Ishikawa (cell line): ENCODE data around the gene FGD1.

Source experiments
- CEBPB ChIP-seq: IDR thresholded peaks from 2 replicates; pipeline ENCODE4 v1.6.1; 2012
- CREB1 ChIP-seq: IDR thresholded peaks from 2 replicates; pipeline ENCODE4 v1.6.1; 2012; ENCODE audit warnings: low read depth
- EGR1 ChIP-seq: IDR thresholded peaks from 2 replicates; pipeline ENCODE4 v1.6.1; 2012
- EP300 ChIP-seq: IDR thresholded peaks from 2 replicates; pipeline ENCODE4 v1.6.1; 2012; ENCODE audit warnings: borderline replicate concordance
- FOXM1 ChIP-seq: IDR thresholded peaks from 2 replicates; pipeline ENCODE4 v1.6.1; 2012; ENCODE audit warnings: low read depth, borderline replicate concordance
- NFIC ChIP-seq: IDR thresholded peaks from 2 replicates; pipeline ENCODE4 v1.6.1; 2012
- RAD21 ChIP-seq: IDR thresholded peaks from 2 replicates; pipeline ENCODE4 v1.6.1; 2012; ENCODE audit warnings: low read depth
- TAF1 ChIP-seq: IDR thresholded peaks from 2 replicates; pipeline ENCODE4 v1.6.1; 2012; ENCODE audit warnings: low read depth, mild to moderate bottlenecking
- TCF12 ChIP-seq: IDR thresholded peaks from 2 replicates; pipeline ENCODE4 v1.6.1; 2012; ENCODE audit warnings: low read depth
- TEAD4 ChIP-seq: IDR thresholded peaks from 2 replicates; pipeline ENCODE4 v1.6.1; 2012
- YY1 ChIP-seq: IDR thresholded peaks from 2 replicates; pipeline ENCODE4 v1.6.1; 2012; ENCODE audit warnings: low read depth
- ZBTB7A ChIP-seq: IDR thresholded peaks from 2 replicates; pipeline ENCODE4 v1.6.1; 2012; ENCODE audit warnings: low read depth
- TF ChIP-seq, protein P1 (sequence below): IDR thresholded peaks from 2 replicates; pipeline ENCODE4 v1.6.1; 2012
- TF ChIP-seq, protein P2 (sequence below): IDR thresholded peaks from 2 replicates; pipeline ENCODE4 v1.6.1; 2012; ENCODE audit warnings: low read depth, mild to moderate bottlenecking
- TF ChIP-seq, protein P3 (sequence below): IDR thresholded peaks from 2 replicates; pipeline ENCODE4 v1.6.1; 2012

The FGD1 gene

DNA sequence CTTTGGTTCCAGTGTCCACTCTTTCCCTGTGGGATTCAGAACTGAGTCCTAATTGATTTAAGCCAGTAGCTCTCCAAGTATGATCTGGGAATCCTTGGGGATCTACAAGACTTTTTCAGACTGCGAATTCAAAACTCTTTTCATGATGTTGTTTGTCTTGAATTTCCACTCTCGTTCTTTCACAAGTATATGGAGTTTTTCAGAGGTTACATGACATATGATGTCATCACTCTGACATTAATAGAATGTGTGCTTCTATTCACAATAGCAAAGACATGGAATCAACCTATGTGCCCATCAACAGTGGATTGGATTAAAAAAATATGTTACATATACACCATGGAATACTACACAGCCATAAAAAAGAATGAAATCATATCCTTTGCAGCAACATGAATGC is 79.1 kb downstream of the FGD1 start:
- no peak for TF ChIP-seq CEBPB
- TF ChIP-seq CREB1 = no peak
- TF ChIP-seq, protein P1, sequence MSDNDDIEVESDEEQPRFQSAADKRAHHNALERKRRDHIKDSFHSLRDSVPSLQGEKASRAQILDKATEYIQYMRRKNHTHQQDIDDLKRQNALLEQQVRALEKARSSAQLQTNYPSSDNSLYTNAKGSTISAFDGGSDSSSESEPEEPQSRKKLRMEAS = no peak
- TF ChIP-seq RAD21 = no peak

DNA sequence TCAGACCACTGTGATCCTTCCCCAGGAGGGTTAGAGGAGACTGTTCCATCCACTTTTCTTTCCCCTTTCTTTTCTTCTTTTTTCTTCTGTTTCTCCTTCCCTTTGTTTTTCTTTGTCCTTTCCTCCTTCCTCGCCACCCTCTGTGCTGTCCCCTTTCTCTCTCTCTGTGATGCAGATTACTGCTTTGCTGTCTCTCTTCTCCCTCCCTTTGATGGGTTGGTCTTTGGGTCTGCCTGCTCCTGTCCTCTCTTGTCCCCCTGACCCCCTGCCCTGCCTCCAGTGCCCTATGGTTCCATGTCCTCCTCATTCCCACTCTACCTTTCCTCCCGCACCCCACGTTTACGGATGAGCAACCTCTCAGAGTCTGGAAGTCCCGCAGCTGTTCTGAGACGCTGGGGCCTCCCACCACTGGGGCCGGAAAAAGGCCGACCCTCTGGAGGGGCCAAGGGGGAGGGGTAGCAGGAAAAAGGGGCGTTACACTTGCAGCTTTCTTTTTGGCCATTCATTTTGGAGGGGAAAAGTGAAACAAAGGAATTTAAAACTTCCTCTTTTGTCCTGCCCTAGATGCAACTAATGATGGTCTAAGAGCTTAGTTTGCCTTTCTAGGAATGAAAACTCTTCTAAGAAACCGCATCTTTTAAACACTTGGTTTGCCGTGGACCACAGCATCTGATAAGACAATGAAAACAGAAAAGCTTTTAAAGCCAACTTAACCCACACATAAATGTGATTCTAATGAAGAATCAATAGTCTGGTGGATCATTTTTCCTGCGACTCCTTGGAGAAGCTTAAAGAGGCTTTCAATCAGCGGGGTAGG is 80.3 kb downstream of the FGD1 start:
- TF ChIP-seq YY1 (no peak), EP300 (no peak), RAD21 (no peak), TAF1 (no peak), NFIC (no peak), CEBPB (no peak), TCF12 (no peak), FOXM1 (no peak), ZBTB7A (no peak), CREB1 (no peak)
- TF ChIP-seq, protein P1 = no peak

DNA sequence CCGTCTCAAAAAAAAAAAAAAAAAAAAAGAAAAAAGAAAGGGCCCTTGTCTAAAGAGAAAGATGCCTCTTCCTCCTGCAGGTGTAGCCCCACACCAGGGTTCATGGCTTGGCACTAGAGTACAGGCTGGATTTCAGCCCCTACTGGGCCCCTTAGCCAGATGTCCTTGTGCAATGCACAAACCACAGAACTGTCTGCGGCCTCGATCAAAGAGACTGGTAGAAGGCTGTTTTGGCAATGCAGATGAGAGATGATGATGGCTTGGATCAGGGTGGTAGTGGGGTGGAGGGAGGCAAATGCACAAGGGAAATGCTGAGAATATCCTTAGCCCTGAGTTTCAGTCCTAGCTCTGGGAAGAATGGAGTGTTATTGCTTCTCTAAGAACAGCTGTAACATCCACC is 82.3 kb downstream of the FGD1 start:
- no peak for TF ChIP-seq ZBTB7A
- TF ChIP-seq TAF1 = no peak
- no peak for TF ChIP-seq CEBPB
- TF ChIP-seq CREB1 = no peak
- no peak for TF ChIP-seq EGR1
- TF ChIP-seq TCF12 = no peak
- TF ChIP-seq TEAD4 = no peak
- TF ChIP-seq RAD21 = no peak
- TF ChIP-seq, protein P1 = no peak
- TF ChIP-seq, protein P2, sequence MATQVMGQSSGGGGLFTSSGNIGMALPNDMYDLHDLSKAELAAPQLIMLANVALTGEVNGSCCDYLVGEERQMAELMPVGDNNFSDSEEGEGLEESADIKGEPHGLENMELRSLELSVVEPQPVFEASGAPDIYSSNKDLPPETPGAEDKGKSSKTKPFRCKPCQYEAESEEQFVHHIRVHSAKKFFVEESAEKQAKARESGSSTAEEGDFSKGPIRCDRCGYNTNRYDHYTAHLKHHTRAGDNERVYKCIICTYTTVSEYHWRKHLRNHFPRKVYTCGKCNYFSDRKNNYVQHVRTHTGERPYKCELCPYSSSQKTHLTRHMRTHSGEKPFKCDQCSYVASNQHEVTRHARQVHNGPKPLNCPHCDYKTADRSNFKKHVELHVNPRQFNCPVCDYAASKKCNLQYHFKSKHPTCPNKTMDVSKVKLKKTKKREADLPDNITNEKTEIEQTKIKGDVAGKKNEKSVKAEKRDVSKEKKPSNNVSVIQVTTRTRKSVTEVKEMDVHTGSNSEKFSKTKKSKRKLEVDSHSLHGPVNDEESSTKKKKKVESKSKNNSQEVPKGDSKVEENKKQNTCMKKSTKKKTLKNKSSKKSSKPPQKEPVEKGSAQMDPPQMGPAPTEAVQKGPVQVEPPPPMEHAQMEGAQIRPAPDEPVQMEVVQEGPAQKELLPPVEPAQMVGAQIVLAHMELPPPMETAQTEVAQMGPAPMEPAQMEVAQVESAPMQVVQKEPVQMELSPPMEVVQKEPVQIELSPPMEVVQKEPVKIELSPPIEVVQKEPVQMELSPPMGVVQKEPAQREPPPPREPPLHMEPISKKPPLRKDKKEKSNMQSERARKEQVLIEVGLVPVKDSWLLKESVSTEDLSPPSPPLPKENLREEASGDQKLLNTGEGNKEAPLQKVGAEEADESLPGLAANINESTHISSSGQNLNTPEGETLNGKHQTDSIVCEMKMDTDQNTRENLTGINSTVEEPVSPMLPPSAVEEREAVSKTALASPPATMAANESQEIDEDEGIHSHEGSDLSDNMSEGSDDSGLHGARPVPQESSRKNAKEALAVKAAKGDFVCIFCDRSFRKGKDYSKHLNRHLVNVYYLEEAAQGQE = no peak
- TF ChIP-seq, protein P3, sequence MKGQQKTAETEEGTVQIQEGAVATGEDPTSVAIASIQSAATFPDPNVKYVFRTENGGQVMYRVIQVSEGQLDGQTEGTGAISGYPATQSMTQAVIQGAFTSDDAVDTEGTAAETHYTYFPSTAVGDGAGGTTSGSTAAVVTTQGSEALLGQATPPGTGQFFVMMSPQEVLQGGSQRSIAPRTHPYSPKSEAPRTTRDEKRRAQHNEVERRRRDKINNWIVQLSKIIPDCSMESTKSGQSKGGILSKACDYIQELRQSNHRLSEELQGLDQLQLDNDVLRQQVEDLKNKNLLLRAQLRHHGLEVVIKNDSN = no peak
- no peak for TF ChIP-seq FOXM1
- no peak for TF ChIP-seq YY1
- no peak for TF ChIP-seq EP300
- no peak for TF ChIP-seq NFIC

DNA sequence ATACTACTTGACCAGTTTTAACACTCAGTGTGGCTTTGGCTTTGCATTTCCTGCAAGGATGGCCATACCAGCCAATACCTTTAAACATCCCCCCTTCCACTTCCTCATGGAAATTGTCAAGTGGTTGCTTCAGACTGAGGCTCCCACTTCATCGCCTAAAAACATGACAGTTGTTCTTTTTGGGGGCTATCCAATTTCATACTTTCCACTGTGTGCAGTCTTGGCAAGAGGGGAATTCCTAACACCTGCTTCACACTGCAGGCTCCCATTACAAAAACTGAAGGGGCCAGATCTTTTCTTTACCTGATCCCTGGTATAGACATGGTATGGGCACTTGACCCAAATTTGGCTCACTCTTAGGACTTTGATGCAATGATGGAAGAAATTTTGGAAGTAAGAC is 84.3 kb downstream of the FGD1 start:
- TF ChIP-seq TAF1 (no peak), CEBPB (no peak), EP300 (no peak), FOXM1 (no peak), NFIC (no peak), TCF12 (no peak), EGR1 (no peak), YY1 (no peak), ZBTB7A (no peak), TEAD4 (no peak)

DNA sequence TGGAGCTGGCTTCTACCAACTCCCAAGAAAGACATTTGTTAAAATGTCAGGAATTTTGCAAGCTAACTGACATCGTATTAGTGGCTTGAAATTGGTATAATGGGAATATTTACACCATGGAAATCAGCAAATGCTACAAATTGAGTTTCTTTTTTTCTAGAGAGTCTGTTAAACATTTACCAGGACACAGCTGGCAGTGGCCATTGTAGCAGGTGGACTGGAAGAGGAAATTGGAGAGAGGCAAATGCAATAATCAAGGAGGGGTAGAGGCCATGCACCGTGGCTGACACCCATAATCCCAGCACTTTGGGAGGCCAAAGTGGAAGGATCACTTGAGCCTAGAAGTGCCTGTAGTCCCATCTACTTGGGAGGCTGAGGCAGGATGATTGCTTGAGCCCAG is 88.8 kb downstream of the FGD1 start:
- no peak for TF ChIP-seq FOXM1
- no peak for TF ChIP-seq TCF12
- TF ChIP-seq, protein P3 = no peak
- TF ChIP-seq EP300 = no peak
- TF ChIP-seq, protein P2 = no peak
- TF ChIP-seq EGR1 = no peak
- no peak for TF ChIP-seq TAF1
- TF ChIP-seq RAD21 = no peak
- TF ChIP-seq CREB1 = no peak
- no peak for TF ChIP-seq YY1
- TF ChIP-seq CEBPB = no peak
- no peak for TF ChIP-seq NFIC
- TF ChIP-seq, protein P1 = no peak
- TF ChIP-seq TEAD4 = no peak

DNA sequence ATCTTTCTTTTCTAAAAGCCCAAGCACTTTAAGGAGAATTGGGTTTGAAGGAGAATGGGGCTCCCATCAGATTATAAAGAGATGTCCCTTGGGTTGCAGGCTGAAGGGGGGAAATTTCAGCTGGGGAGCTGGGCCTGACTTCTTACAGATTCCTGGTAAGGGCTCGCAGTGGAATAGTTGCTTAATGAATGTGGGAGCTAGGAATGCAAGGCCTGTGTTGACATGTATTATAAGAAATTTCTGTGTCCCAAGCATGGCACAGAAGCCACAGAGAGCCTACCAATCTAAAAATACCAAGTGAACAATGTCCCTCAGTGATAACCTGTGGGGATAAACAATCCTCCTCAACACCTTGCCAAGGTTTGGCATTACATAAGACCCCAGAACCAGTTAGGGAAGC is 98.9 kb downstream of the FGD1 start:
- TF ChIP-seq RAD21 (no peak), EP300 (no peak), TAF1 (no peak), ZBTB7A (no peak), FOXM1 (no peak), EGR1 (no peak), YY1 (no peak), TCF12 (no peak), CREB1 (no peak)
- TF ChIP-seq, protein P2 = no peak
- TF ChIP-seq, protein P3 = no peak
- TF ChIP-seq, protein P1 = no peak
